ENCODE data around the gene NTRK2. TPM values are rescaled to one million over a fixed set of nuclear protein-coding genes. Genes with fewer than 3 reads are reported as not detected.

NTRK2 gene
- total RNA-seq, 1 donor from 2014 or later: 65.0 TPM

DNA sequence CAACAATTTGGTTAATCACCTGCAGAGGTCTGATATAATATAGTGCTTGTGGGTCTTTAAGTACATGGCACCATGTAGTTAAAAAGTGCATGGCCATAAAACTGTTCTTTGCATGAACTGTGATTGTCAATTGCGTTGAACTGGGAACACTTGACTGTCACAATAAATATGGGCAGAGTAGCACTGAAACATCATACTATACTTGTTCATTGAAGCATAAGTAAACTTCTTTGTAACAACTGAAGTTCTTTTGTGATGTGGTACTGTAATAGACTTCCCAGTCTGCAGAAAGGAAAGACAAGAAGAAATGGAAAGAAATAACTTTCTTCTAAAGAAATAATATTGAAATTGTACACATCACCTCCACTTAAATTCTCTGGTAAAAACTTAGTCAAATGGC lies 9.8 kb upstream of the NTRK2 start:
- Mint-ChIP-seq H3K4me1 (no peaks in the 10 kb centered on the region), H3K9me3 (peaks cover 8% of the 10 kb centered on the region), H3K4me3 (no peak overlapping the region), H3K36me3 (no peaks in the 10 kb centered on the region), H3K27me3 (ENCODE audit: low read depth) (no peaks in the 10 kb centered on the region), H3K27ac (no peak overlapping the region)
- no peak for DNase-seq (ENCODE audit: low spot score in 2 of 2, unreplicated experiment in 2 of 2)
- no peak for TF ChIP-seq CTCF (IDR thresholded peaks at IDR 0.05; ENCODE audit: unreplicated experiment)

DNA sequence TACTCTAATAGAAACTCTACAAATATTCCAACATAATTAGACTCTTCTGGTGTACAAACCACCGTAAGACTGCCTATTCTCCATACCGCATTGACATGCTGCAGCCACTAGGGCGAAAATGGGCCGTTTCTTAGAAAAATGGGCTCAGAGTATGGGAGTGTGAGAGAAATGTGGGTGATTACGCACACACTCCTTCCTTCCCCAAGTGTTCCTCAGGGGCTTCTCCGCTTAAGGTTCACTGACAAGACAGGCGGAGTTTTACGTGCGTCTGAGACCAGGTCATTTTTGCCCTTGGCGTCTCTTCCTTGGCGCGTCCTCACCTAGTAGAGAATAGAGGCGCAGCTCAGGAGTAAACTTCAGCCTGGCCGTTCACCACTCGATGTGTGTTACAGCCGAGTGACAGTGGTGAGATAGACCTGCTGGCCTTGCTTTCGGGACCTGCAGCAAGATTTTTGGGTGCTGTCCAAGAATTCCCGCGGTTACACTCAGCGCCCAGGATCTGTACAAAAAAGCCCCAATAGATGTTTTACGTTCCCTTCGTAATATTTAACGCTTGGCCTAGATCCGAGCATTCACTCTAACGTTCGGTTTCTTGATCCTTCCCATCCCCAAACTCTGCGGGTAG lies 1.8 kb upstream of the NTRK2 start:
- Mint-ChIP-seq H3K27ac (peak overlapping the region; percentile 39), H3K9me3 (peaks cover 17% of the 10 kb centered on the region), H3K36me3 (peaks cover 5% of the 10 kb centered on the region), H3K27me3 (ENCODE audit: low read depth) (peaks cover 26% of the 10 kb centered on the region), H3K4me3 (peak overlapping the region; percentile 81), H3K4me1 (peaks cover 24% of the 10 kb centered on the region)
- TF ChIP-seq CTCF (IDR thresholded peaks at IDR 0.05; ENCODE audit: unreplicated experiment): peak; percentile 51
- peak in 1 of 2 experiments; percentile 45 for DNase-seq (ENCODE audit: low spot score in 2 of 2, unreplicated experiment in 2 of 2)

DNA sequence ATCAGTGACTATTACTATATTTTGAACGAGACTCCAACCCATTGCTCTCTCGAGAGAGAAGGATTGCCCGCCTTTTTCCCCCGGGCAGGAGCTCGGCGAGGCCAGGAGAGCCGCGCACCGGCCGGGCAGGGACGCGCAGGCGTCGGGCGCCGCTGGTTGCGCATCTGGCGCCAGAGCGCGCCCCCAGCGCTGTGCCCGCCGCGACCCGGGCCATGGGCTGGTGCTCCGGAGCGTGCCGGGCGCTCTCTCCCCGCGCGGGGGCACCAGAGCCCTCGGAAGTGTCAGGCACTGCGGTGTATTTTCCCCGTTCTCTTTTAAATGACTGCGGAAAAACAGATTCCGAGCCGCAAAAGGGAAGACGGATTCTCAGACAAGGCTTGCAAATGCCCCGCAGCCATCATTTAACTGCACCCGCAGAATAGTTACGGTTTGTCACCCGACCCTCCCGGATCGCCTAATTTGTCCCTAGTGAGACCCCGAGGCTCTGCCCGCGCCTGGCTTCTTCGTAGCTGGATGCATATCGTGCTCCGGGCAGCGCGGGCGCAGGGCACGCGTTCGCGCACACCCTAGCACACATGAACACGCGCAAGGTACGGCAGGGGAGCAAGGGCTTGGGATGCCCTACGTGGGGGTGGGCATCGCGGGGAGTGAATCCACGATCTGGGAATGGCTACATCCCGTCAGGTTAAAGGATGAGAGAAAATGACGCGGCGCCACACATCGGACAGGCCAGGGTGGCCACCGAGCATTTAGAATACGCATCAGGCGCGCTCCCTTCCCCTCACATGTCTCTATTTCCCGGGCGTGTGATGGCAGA lies 1.1 kb upstream of the NTRK2 start:
- DNase-seq (ENCODE audit: low spot score in 2 of 2, unreplicated experiment in 2 of 2): peak; percentile 68 to 88
- Mint-ChIP-seq H3K36me3 (peaks cover 5% of the 10 kb centered on the region), H3K9me3 (peaks cover 15% of the 10 kb centered on the region), H3K4me1 (peaks cover 24% of the 10 kb centered on the region), H3K27me3 (ENCODE audit: low read depth) (peaks cover 26% of the 10 kb centered on the region), H3K27ac (peak overlapping the region; percentile 89), H3K4me3 (peak overlapping the region; percentile 81)
- TF ChIP-seq CTCF (IDR thresholded peaks at IDR 0.05; ENCODE audit: unreplicated experiment): peak; percentile 58

DNA sequence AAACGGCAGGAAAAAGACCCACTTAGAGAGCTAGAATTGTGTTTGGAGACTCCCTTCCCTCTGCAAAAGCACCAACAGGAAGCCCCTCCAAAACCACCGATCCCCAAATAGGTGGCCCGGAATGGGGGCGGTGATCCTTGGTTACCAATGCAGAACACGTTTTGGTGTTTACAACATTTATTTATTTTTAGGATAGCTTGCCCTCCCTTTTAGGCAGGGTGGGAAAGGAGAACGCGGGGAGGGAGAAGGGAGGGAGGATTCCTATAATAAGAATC lies 579 bp upstream of the NTRK2 start:
- H3K27me3 Mint-ChIP-seq (ENCODE audit: low read depth): peaks cover 26% of the 10 kb centered on the region
- peak overlapping the region; percentile 89 for H3K27ac Mint-ChIP-seq

More for the DNA sequence above, 579 bp upstream of the NTRK2 start:
- TF ChIP-seq CTCF (IDR thresholded peaks at IDR 0.05; ENCODE audit: unreplicated experiment): no peak
- peaks cover 12% of the 10 kb centered on the region for H3K9me3 Mint-ChIP-seq
- H3K4me1 Mint-ChIP-seq: peaks cover 30% of the 10 kb centered on the region
- peaks cover 5% of the 10 kb centered on the region for H3K36me3 Mint-ChIP-seq
- DNase-seq (ENCODE audit: low spot score in 2 of 2, unreplicated experiment in 2 of 2): peak in 1 of 2 experiments; percentile 41
- H3K4me3 Mint-ChIP-seq: peak overlapping the region; percentile 81
